NB4 (cell line): ENCODE measurements around the gene PTPRG.

Experiments used
- DNase-seq: peaks from one replicate; pipeline ENCODE4 v3.0.0; 2010; ENCODE audit warnings: low read depth
- H3K4me3 ChIP-seq: one replicate; pipeline ENCODE4 v1.5.1; 2011; ENCODE audit warnings: mild to moderate bottlenecking, low read depth, low read length, moderate library complexity
- MYC ChIP-seq: IDR thresholded peaks from 2 replicates; pipeline ENCODE4 v1.6.1; 2011; ENCODE audit warnings: low read depth, low read length
- POLR2A ChIP-seq: IDR thresholded peaks from 2 replicates; pipeline ENCODE4 v1.6.1; 2011; ENCODE audit warnings: mild to moderate bottlenecking; ENCODE audit not compliant: insufficient read length; ENCODE audit errors: extremely low read depth
- TF ChIP-seq, protein P1 (sequence below): IDR thresholded peaks from 2 replicates; pipeline ENCODE4 v1.6.1; 2011; ENCODE audit warnings: low read depth, low read length
- TF ChIP-seq, protein P2 (sequence below): IDR thresholded peaks from one replicate; pipeline ENCODE4 v1.5.1; 2012; ENCODE audit warnings: low read depth, low read length

PTPRG gene

DNA sequence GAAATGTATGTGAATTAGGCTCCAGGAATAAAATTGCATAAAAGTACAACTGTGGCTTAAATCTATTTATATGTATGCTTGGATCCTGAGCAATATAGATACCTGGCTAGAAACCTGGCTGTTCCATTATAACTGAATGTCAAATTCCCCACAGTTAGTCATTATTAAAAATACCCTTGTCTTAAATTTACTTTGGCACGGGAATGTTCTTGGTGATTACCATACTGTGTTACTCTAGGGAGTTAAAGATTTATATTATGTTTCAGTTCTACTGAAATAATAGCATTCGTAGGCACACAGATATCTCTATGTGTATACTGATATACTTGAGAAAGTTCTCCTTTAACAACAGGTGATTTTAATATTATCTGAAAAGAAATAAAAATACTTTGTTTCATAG is 394.1 kb downstream of the PTPRG start:
- no peak for TF ChIP-seq POLR2A
- TF ChIP-seq, protein P1, sequence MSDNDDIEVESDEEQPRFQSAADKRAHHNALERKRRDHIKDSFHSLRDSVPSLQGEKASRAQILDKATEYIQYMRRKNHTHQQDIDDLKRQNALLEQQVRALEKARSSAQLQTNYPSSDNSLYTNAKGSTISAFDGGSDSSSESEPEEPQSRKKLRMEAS, result no peak
- TF ChIP-seq, protein P2, sequence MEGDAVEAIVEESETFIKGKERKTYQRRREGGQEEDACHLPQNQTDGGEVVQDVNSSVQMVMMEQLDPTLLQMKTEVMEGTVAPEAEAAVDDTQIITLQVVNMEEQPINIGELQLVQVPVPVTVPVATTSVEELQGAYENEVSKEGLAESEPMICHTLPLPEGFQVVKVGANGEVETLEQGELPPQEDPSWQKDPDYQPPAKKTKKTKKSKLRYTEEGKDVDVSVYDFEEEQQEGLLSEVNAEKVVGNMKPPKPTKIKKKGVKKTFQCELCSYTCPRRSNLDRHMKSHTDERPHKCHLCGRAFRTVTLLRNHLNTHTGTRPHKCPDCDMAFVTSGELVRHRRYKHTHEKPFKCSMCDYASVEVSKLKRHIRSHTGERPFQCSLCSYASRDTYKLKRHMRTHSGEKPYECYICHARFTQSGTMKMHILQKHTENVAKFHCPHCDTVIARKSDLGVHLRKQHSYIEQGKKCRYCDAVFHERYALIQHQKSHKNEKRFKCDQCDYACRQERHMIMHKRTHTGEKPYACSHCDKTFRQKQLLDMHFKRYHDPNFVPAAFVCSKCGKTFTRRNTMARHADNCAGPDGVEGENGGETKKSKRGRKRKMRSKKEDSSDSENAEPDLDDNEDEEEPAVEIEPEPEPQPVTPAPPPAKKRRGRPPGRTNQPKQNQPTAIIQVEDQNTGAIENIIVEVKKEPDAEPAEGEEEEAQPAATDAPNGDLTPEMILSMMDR, result no peak
- no peak for TF ChIP-seq MYC
- H3K4me3 ChIP-seq, result no peak overlapping the region
- DNase-seq, result no peak

DNA sequence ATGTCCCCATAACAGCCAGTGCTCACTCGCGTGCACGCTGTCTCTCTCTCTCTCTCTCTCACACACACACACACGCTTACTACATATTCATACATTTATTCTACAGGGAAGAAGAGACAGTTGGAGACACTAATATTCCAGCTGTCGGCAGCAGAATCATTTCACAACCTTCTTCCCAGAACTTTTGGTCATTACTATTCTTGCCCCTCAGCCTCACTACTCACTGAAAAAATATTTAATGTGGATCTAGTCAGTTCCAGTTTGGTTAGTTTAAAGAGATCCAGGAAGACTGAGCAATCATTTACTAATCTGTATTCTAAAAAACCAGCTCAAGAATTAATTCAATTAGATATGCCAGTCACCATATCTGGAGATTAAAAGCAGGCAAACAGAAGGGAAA is 394.9 kb downstream of the PTPRG start:
- DNase-seq, result no peak
- H3K4me3 ChIP-seq, result no peak overlapping the region

DNA sequence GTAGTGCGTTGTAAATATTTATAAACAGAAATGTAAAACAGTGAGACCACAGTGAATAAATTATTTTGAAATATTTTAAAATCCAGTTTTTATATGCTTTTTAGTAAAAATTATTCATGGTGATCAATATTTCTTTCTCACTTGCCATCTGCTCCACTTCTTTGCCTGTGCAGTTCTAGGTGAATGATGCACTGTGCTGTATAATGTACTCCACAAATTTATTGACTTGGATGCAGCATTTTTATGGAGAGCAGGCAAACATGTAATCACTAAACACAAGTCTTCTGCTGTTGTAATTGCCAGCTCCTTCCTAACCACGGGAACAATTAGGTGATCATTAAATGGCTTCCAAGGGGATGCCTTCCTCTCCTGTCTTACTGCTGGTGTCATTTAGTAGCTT is 395.9 kb downstream of the PTPRG start:
- no peak overlapping the region for H3K4me3 ChIP-seq
- TF ChIP-seq, protein P1, result no peak
- TF ChIP-seq POLR2A, result no peak
- TF ChIP-seq, protein P2, result no peak
- TF ChIP-seq MYC, result no peak
- no peak for DNase-seq

More for the DNA sequence above, 394.9 kb downstream of the PTPRG start:
- TF ChIP-seq POLR2A, result no peak
- TF ChIP-seq, protein P1, result no peak
- TF ChIP-seq MYC, result no peak
- TF ChIP-seq, protein P2, result no peak

DNA sequence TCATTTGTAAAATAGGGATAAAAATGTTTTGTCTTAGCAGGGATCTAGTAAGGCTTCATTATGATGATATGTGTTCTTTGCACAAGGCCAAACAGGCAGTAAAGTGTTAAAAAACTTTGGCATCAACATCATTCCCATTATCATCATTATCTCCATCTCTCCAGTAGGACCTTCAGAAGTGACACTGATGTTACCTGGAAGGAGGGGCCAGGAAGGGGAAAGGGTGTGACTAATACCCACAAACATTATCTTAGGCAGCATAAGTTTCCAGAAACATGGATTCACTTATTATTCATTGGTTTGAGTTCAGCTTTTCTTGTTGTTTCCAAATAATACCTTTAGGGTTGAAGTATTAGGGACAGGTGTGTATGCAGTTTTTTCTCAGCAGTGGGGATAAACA is 399.6 kb downstream of the PTPRG start:
- TF ChIP-seq MYC (no peak), POLR2A (no peak)
- TF ChIP-seq, protein P2, result no peak
- TF ChIP-seq, protein P1, result no peak
- H3K4me3 ChIP-seq, result no peak overlapping the region
- DNase-seq, result no peak

DNA sequence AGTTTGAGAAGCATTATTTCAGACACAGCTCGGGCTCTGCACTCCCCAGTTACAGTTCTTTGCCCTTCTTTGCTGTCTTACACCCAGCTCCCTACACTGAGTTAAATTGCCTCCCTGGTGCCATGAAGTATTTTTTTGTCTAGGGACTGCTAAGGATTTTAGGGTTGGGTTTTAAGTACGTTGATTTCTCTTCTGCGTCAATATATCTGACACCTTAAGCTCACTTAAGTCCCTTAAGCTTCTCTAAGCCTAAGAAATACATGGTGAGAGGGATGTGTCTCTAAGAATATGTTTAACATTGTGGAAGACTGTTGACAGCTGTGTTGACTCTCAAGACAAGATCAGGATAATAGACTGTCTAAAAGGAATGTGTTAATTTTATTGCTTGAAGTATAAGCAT is 400.5 kb downstream of the PTPRG start:
- H3K4me3 ChIP-seq, result no peak overlapping the region
- no peak for DNase-seq
- TF ChIP-seq, protein P1, result no peak
- TF ChIP-seq, protein P2, result no peak
- TF ChIP-seq MYC (no peak), POLR2A (no peak)

DNA sequence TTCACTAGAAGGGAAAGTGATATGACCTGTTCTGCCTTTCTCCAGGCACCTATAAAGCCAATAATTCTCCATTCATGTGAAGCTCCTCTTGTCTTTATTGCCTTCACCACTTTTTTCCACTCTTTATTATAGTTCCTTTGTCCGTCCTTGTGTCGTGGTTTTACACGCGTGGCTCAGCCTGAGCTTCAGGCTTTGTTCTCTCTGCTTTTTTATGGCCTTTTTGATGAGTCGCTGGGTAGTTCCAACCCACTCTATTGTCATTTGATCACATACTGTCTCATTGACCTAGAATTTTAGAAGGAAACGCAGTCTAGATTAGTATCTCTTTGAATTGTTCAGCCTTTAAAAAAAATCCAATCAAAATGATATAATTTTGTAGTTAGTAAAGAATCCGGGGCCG is 403.2 kb downstream of the PTPRG start:
- no peak for DNase-seq

More for the DNA sequence above, 403.2 kb downstream of the PTPRG start:
- H3K4me3 ChIP-seq, result no peak overlapping the region
- no peak for TF ChIP-seq MYC
- TF ChIP-seq, protein P1, result no peak
- TF ChIP-seq, protein P2, result no peak
- no peak for TF ChIP-seq POLR2A
